Esophagus squamous epithelium (tissue), 5 donors: ENCODE measurements around the gene FOXD4. TPM values are rescaled to one million over a fixed set of nuclear protein-coding genes. Genes with fewer than 3 reads are reported as not detected.
"Not testable (repeated sequence)": the region's sequence is repeated elsewhere in the genome, so short reads cannot be mapped to it uniquely, and the experiment has no call there.

ENCODE experiments used
- DNase-seq: peaks from one replicate; lab custom pipeline; 2025; lab: John Stamatoyannopoulos, UW
- H3K27ac ChIP-seq, 4 donors: fragments of 200-600 bp; sonication (generic); one replicate each; pipeline ENCODE4 v1.5.1; 2016 to 2019; ENCODE audit warnings: mild to moderate bottlenecking in 1 of 4
- H3K27me3 ChIP-seq, 4 donors: fragments of 200-600 bp; sonication (generic); 1 replicate in 3 of 4; 2 replicates in 1 of 4; pipeline versions ENCODE4 v1.5.1 to v1.6.0; 2017 to 2021; ENCODE audit warnings: antibody characterized with exemption in 1 of 4
- H3K36me3 ChIP-seq, 3 donors: fragments of 200-600 bp; sonication (generic); one replicate each; pipeline ENCODE4 v1.5.1; 2016 to 2019
- H3K4me1 ChIP-seq, 3 donors: fragments of 200-600 bp; sonication (generic); one replicate each; pipeline ENCODE4 v1.5.1; 2017 to 2019
- H3K4me3 ChIP-seq, 4 donors: fragments of 200-600 bp; sonication (generic); 1 replicate in 3 of 4; 2 replicates in 1 of 4; pipeline ENCODE4 v1.5.1; 2016 to 2019; ENCODE audit warnings: mild to moderate bottlenecking in 2 of 4, moderate library complexity in 1 of 4
- H3K9me3 ChIP-seq, 3 donors: fragments of 200-600 bp; sonication (generic); one replicate each; pipeline ENCODE4 v1.5.1; 2016 to 2019
- WGBS, 2 donors: methylation state at CpG; one replicate each; pipeline ENCODE4 v1.1.5; 2018; 5-methylcytosine and 5-hydroxymethylcytosine counted together
- intact Hi-C: fragments of 100-400 bp; cut with DNase I; formaldehyde crosslinking; loops from one replicate; pipeline ENCODE4 v1.15.0; 2022
- total RNA-seq, 4 donors: library from RNA; depleted of rRNA; stranded (reverse); fragments of >200 nt; gene quantifications; one replicate each; pipeline ENCODE4 v1.1.0, GENCODE V29; 2016
- donor health status: DM: yes; HTN: yes; CAD: no.

The FOXD4 gene
- total RNA-seq, 4 donors from 2014 or later, result 0.19 to 0.22 TPM; not detected in 2

GRCh38 chr9:87105-87504 lies 31.1 kb downstream of the FOXD4 start:
- DNase-seq, H3K4me3 ChIP-seq, intact Hi-C loops, H3K4me1 ChIP-seq, H3K27me3 ChIP-seq, H3K27ac ChIP-seq, H3K36me3 ChIP-seq, H3K9me3 ChIP-seq: not testable (repeated sequence)
- no CpG with 5 or more reads among the region's 4 CpGs for WGBS, 2 donors

GRCh38 chr9:86697-87096 lies 31.5 kb downstream of the FOXD4 start:
- H3K4me1 ChIP-seq, DNase-seq, H3K27me3 ChIP-seq, H3K9me3 ChIP-seq, H3K27ac ChIP-seq, intact Hi-C loops, H3K4me3 ChIP-seq, H3K36me3 ChIP-seq: not testable (repeated sequence)

GRCh38 chr9:82932-83689 lies 35.1 kb downstream of the FOXD4 start:
- H3K4me1 ChIP-seq, H3K27me3 ChIP-seq, H3K9me3 ChIP-seq, H3K27ac ChIP-seq, H3K4me3 ChIP-seq, H3K36me3 ChIP-seq, DNase-seq, intact Hi-C loops: not testable (repeated sequence)
- WGBS, 2 donors, result 87 to 89% methylated on average over 5 to 6 of the region's 31 CpGs

- H3K27me3 ChIP-seq, intact Hi-C loops, H3K36me3 ChIP-seq, H3K4me3 ChIP-seq, DNase-seq, H3K27ac ChIP-seq, H3K9me3 ChIP-seq, H3K4me1 ChIP-seq: not testable (repeated sequence)
- 47 to 55% methylated on average over 3 of the region's 3 CpGs for WGBS, 2 donors
These were observed 39.9 kb downstream of the FOXD4 start for GRCh38 chr9:78333-78732.

- H3K4me1 ChIP-seq, DNase-seq, H3K9me3 ChIP-seq, H3K4me3 ChIP-seq, H3K36me3 ChIP-seq, H3K27ac ChIP-seq, intact Hi-C loops: not testable (repeated sequence)
- peaks cover 0 to 23% (median 0%) of the 10 kb centered on the region in 4 donors for H3K27me3 ChIP-seq
- WGBS, 2 donors, result no CpG with 5 or more reads among the region's 3 CpGs
These were observed 41.8 kb downstream of the FOXD4 start for GRCh38 chr9:76389-76788.

GRCh38 chr9:73900-74525 lies 44.2 kb downstream of the FOXD4 start:
- intact Hi-C loops, H3K4me1 ChIP-seq, DNase-seq, H3K9me3 ChIP-seq, H3K36me3 ChIP-seq: not testable (repeated sequence)
- 38 to 40% methylated on average over 8 of the region's 18 CpGs for WGBS, 2 donors
- peak overlapping the region in 3 of 4 donors; percentile 32 to 61 (median 57) for H3K4me3 ChIP-seq
- peaks cover 0 to 23% (median 0%) of the 10 kb centered on the region in 4 donors for H3K27me3 ChIP-seq
- H3K27ac ChIP-seq, result peak overlapping the region in 3 of 4 donors; percentile 58 to 83 (median 71)

- WGBS, 2 donors, result 25% methylated on average over 4 of the region's 109 CpGs; no CpG with 5 or more reads in 1 of the 2 donors
- H3K4me3 ChIP-seq, result peak overlapping the region; percentile 17 to 61 (median 44)
- H3K9me3 ChIP-seq, H3K36me3 ChIP-seq, intact Hi-C loops, H3K4me1 ChIP-seq, DNase-seq: not testable (repeated sequence)
- peaks cover 0 to 23% (median 0%) of the 10 kb centered on the region in 4 donors for H3K27me3 ChIP-seq
- peak overlapping the region in 3 of 4 donors; percentile 58 to 83 (median 71) for H3K27ac ChIP-seq
These were observed 44.9 kb downstream of the FOXD4 start for GRCh38 chr9:73076-73899.

Other genes starting within 250 kb of the FOXD4 start
- 1 to 10 TPM; 1.5 to 4.5 (median 3.0) TPM for gene WASHC1, start 89.0 kb downstream of the FOXD4 start, total RNA-seq
- 10 to 100 TPM; 20.5 to 74.0 (median 38.8) TPM for gene ZNG1A, start 60.6 kb upstream of the FOXD4 start, total RNA-seq
- gene DOCK8, start 96.4 kb upstream of the FOXD4 start, total RNA-seq, result 10 to 100 TPM in 3 of 4 donors, 1 to 10 TPM in 1; 6.9 to 21.6 (median 15.2) TPM